Measurements from ENCODE around the gene NDUFV2.
"Not testable (repeated sequence)": the region's sequence is repeated elsewhere in the genome, so short reads cannot be mapped to it uniquely, and the experiment has no call there.

NDUFV2 gene

GRCh38 chr18:9069601-9070000 is 32.9 kb upstream of the NDUFV2 start:
- Histone ChIP-seq H3K27ac (ENCODE audit: low read length) (no peak overlapping the region), H3K36me3 (ENCODE audit: control insufficient read depth, low read depth, low read length) (no peaks in the 10 kb centered on the region), H3K4me3 (ENCODE audit: low read length) (no peak overlapping the region), H3K9ac (ENCODE audit: low read length) (no peak overlapping the region), H3K4me1 (ENCODE audit: control insufficient read depth, low read depth, low read length) (no peaks in the 10 kb centered on the region), H3K9me3 (ENCODE audit: control insufficient read depth, low read depth, low read length) (no peaks in the 10 kb centered on the region), H3K27me3 (ENCODE audit: control insufficient read depth, insufficient read depth, low read length) (peaks cover 4% of the 10 kb centered on the region)

- H3K9me3 ChIP-seq (ENCODE audit: control insufficient read depth, low read depth, low read length), result no peaks in the 10 kb centered on the region
- H3K4me3 ChIP-seq (ENCODE audit: low read length), result no peak overlapping the region
- no peak overlapping the region for H3K9ac ChIP-seq (ENCODE audit: low read length)
- peaks cover 4% of the 10 kb centered on the region for H3K27me3 ChIP-seq (ENCODE audit: control insufficient read depth, insufficient read depth, low read length)
- no peak overlapping the region for H3K27ac ChIP-seq (ENCODE audit: low read length)
- H3K36me3 ChIP-seq (ENCODE audit: control insufficient read depth, low read depth, low read length), result no peaks in the 10 kb centered on the region
- no peaks in the 10 kb centered on the region for H3K4me1 ChIP-seq (ENCODE audit: control insufficient read depth, low read depth, low read length)
These were observed 32.3 kb upstream of the NDUFV2 start for GRCh38 chr18:9070212-9070611.

- Histone ChIP-seq H3K4me3 (ENCODE audit: low read length) (no peak overlapping the region), H3K27ac (ENCODE audit: low read length) (no peak overlapping the region), H3K36me3 (ENCODE audit: control insufficient read depth, low read depth, low read length) (no peaks in the 10 kb centered on the region), H3K4me1 (ENCODE audit: control insufficient read depth, low read depth, low read length) (no peaks in the 10 kb centered on the region), H3K9ac (ENCODE audit: low read length) (no peak overlapping the region), H3K9me3 (ENCODE audit: control insufficient read depth, low read depth, low read length) (no peaks in the 10 kb centered on the region), H3K27me3 (ENCODE audit: control insufficient read depth, insufficient read depth, low read length) (no peaks in the 10 kb centered on the region)
These were observed 22.5 kb upstream of the NDUFV2 start for GRCh38 chr18:9079818-9080528.

- Histone ChIP-seq H3K27ac (ENCODE audit: low read length) (no peak overlapping the region), H3K9me3 (ENCODE audit: control insufficient read depth, low read depth, low read length) (no peaks in the 10 kb centered on the region), H3K4me3 (ENCODE audit: low read length) (no peak overlapping the region), H3K9ac (ENCODE audit: low read length) (no peak overlapping the region), H3K27me3 (ENCODE audit: control insufficient read depth, insufficient read depth, low read length) (no peaks in the 10 kb centered on the region), H3K4me1 (ENCODE audit: control insufficient read depth, low read depth, low read length) (no peaks in the 10 kb centered on the region), H3K36me3 (ENCODE audit: control insufficient read depth, low read depth, low read length) (no peaks in the 10 kb centered on the region)
These were observed 20.6 kb upstream of the NDUFV2 start for GRCh38 chr18:9081940-9082339.

- Histone ChIP-seq H3K9me3 (ENCODE audit: control insufficient read depth, low read depth, low read length) (no peaks in the 10 kb centered on the region), H3K4me3 (ENCODE audit: low read length) (no peak overlapping the region), H3K9ac (ENCODE audit: low read length) (no peak overlapping the region), H3K27me3 (ENCODE audit: control insufficient read depth, insufficient read depth, low read length) (no peaks in the 10 kb centered on the region), H3K36me3 (ENCODE audit: control insufficient read depth, low read depth, low read length) (no peaks in the 10 kb centered on the region), H3K4me1 (ENCODE audit: control insufficient read depth, low read depth, low read length) (no peaks in the 10 kb centered on the region), H3K27ac (ENCODE audit: low read length) (no peak overlapping the region)
These were observed 19.6 kb upstream of the NDUFV2 start for GRCh38 chr18:9082711-9083510.

GRCh38 chr18:9086015-9086414 is 16.5 kb upstream of the NDUFV2 start:
- no peaks in the 10 kb centered on the region for H3K4me1 ChIP-seq (ENCODE audit: control insufficient read depth, low read depth, low read length)
- no peak overlapping the region for H3K27ac ChIP-seq (ENCODE audit: low read length)
- H3K9ac ChIP-seq (ENCODE audit: low read length), result no peak overlapping the region
- no peaks in the 10 kb centered on the region for H3K9me3 ChIP-seq (ENCODE audit: control insufficient read depth, low read depth, low read length)
- H3K36me3 ChIP-seq (ENCODE audit: control insufficient read depth, low read depth, low read length), result no peaks in the 10 kb centered on the region
- no peak overlapping the region for H3K4me3 ChIP-seq (ENCODE audit: low read length)
- H3K27me3 ChIP-seq (ENCODE audit: control insufficient read depth, insufficient read depth, low read length), result no peaks in the 10 kb centered on the region

- H3K27ac ChIP-seq (ENCODE audit: low read length), result no peak overlapping the region
- H3K4me3 ChIP-seq (ENCODE audit: low read length), result no peak overlapping the region
- no peaks in the 10 kb centered on the region for H3K27me3 ChIP-seq (ENCODE audit: control insufficient read depth, insufficient read depth, low read length)
- no peak overlapping the region for H3K9ac ChIP-seq (ENCODE audit: low read length)
- no peaks in the 10 kb centered on the region for H3K4me1 ChIP-seq (ENCODE audit: control insufficient read depth, low read depth, low read length)
- H3K9me3 ChIP-seq (ENCODE audit: control insufficient read depth, low read depth, low read length), result no peaks in the 10 kb centered on the region
- H3K36me3 ChIP-seq (ENCODE audit: control insufficient read depth, low read depth, low read length), result no peaks in the 10 kb centered on the region
These were observed 15.9 kb upstream of the NDUFV2 start for GRCh38 chr18:9086624-9087023.

GRCh38 chr18:9087144-9087543 is 15.4 kb upstream of the NDUFV2 start:
- no peak overlapping the region for H3K4me3 ChIP-seq (ENCODE audit: low read length)
- H3K36me3 ChIP-seq (ENCODE audit: control insufficient read depth, low read depth, low read length), result no peaks in the 10 kb centered on the region
- no peaks in the 10 kb centered on the region for H3K4me1 ChIP-seq (ENCODE audit: control insufficient read depth, low read depth, low read length)
- no peak overlapping the region for H3K9ac ChIP-seq (ENCODE audit: low read length)
- no peaks in the 10 kb centered on the region for H3K9me3 ChIP-seq (ENCODE audit: control insufficient read depth, low read depth, low read length)
- H3K27me3 ChIP-seq (ENCODE audit: control insufficient read depth, insufficient read depth, low read length), result no peaks in the 10 kb centered on the region
- no peak overlapping the region for H3K27ac ChIP-seq (ENCODE audit: low read length)

GRCh38 chr18:9088252-9088651 is 14.2 kb upstream of the NDUFV2 start:
- Histone ChIP-seq H3K9ac (ENCODE audit: low read length) (no peak overlapping the region), H3K4me1 (ENCODE audit: control insufficient read depth, low read depth, low read length) (no peaks in the 10 kb centered on the region), H3K9me3 (ENCODE audit: control insufficient read depth, low read depth, low read length) (no peaks in the 10 kb centered on the region), H3K27me3 (ENCODE audit: control insufficient read depth, insufficient read depth, low read length) (no peaks in the 10 kb centered on the region), H3K4me3 (ENCODE audit: low read length) (no peak overlapping the region), H3K36me3 (ENCODE audit: control insufficient read depth, low read depth, low read length) (no peaks in the 10 kb centered on the region), H3K27ac (ENCODE audit: low read length) (no peak overlapping the region)

- not testable (repeated sequence) for H3K9me3 ChIP-seq (ENCODE audit: control insufficient read depth, low read depth, low read length); H3K9ac ChIP-seq (ENCODE audit: low read length); H3K27ac ChIP-seq (ENCODE audit: low read length); H3K4me3 ChIP-seq (ENCODE audit: low read length); H3K36me3 ChIP-seq (ENCODE audit: control insufficient read depth, low read depth, low read length); H3K4me1 ChIP-seq (ENCODE audit: control insufficient read depth, low read depth, low read length); H3K27me3 ChIP-seq (ENCODE audit: control insufficient read depth, insufficient read depth, low read length)
These were observed 13.8 kb upstream of the NDUFV2 start for GRCh38 chr18:9088727-9089126.

GRCh38 chr18:9090578-9090977 is 11.9 kb upstream of the NDUFV2 start:
- no peaks in the 10 kb centered on the region for H3K36me3 ChIP-seq (ENCODE audit: control insufficient read depth, low read depth, low read length)
- H3K9ac ChIP-seq (ENCODE audit: low read length), result no peak overlapping the region
- no peaks in the 10 kb centered on the region for H3K27me3 ChIP-seq (ENCODE audit: control insufficient read depth, insufficient read depth, low read length)
- H3K9me3 ChIP-seq (ENCODE audit: control insufficient read depth, low read depth, low read length), result no peaks in the 10 kb centered on the region
- no peaks in the 10 kb centered on the region for H3K4me1 ChIP-seq (ENCODE audit: control insufficient read depth, low read depth, low read length)
- H3K4me3 ChIP-seq (ENCODE audit: low read length), result no peak overlapping the region
- H3K27ac ChIP-seq (ENCODE audit: low read length), result no peak overlapping the region

GRCh38 chr18:9091066-9091476 is 11.4 kb upstream of the NDUFV2 start:
- Histone ChIP-seq H3K27ac (ENCODE audit: low read length) (no peak overlapping the region), H3K36me3 (ENCODE audit: control insufficient read depth, low read depth, low read length) (no peaks in the 10 kb centered on the region), H3K9me3 (ENCODE audit: control insufficient read depth, low read depth, low read length) (no peaks in the 10 kb centered on the region), H3K9ac (ENCODE audit: low read length) (no peak overlapping the region), H3K27me3 (ENCODE audit: control insufficient read depth, insufficient read depth, low read length) (no peaks in the 10 kb centered on the region), H3K4me1 (ENCODE audit: control insufficient read depth, low read depth, low read length) (no peaks in the 10 kb centered on the region), H3K4me3 (ENCODE audit: low read length) (no peak overlapping the region)

Measured in iPS-18a (cell line).